ENCODE data around the gene TMED9. TPM values are rescaled to one million over a fixed set of nuclear protein-coding genes. Genes with fewer than 3 reads are reported as not detected.

TMED9 gene
- total RNA-seq, 1 donor from 2014 or later, result 290 TPM

DNA sequence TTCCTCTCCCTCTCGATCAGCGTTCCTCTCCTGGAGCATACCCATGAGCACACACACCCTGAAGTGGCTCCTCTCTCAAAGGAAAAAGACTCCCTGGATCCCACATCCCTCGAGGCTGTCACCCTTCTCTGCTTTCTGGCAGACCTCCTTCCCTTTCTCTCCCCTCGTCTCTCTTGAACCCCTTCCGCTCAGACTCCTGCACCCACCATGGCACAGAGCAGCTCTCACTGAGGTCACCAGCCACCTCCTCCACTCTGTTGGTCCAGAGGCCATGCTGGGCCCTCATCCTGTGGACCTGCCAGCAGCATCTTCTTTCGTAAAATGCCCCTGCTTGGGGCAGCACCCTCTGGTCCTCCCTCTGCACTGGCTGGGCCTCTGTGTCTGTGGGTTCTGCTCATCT, 13.7 kb downstream of the TMED9 start:
- Mint-ChIP-seq H3K27ac (ENCODE audit: unreplicated experiment) (no peak overlapping the region), H3K4me3 (ENCODE audit: unreplicated experiment) (no peak overlapping the region), H3K4me1 (ENCODE audit: low read depth) (peaks cover 27% of the 10 kb centered on the region), H3K9me3 (ENCODE audit: low read depth) (no peaks in the 10 kb centered on the region), H3K27me3 (ENCODE audit: low read depth) (no peaks in the 10 kb centered on the region), H3K36me3 (ENCODE audit: low read depth) (peaks cover 3% of the 10 kb centered on the region)
- TF ChIP-seq, protein P1, sequence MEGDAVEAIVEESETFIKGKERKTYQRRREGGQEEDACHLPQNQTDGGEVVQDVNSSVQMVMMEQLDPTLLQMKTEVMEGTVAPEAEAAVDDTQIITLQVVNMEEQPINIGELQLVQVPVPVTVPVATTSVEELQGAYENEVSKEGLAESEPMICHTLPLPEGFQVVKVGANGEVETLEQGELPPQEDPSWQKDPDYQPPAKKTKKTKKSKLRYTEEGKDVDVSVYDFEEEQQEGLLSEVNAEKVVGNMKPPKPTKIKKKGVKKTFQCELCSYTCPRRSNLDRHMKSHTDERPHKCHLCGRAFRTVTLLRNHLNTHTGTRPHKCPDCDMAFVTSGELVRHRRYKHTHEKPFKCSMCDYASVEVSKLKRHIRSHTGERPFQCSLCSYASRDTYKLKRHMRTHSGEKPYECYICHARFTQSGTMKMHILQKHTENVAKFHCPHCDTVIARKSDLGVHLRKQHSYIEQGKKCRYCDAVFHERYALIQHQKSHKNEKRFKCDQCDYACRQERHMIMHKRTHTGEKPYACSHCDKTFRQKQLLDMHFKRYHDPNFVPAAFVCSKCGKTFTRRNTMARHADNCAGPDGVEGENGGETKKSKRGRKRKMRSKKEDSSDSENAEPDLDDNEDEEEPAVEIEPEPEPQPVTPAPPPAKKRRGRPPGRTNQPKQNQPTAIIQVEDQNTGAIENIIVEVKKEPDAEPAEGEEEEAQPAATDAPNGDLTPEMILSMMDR (IDR thresholded peaks at IDR 0.05), result no peak
- no peak for DNase-seq (ENCODE audit: low spot score)

DNA sequence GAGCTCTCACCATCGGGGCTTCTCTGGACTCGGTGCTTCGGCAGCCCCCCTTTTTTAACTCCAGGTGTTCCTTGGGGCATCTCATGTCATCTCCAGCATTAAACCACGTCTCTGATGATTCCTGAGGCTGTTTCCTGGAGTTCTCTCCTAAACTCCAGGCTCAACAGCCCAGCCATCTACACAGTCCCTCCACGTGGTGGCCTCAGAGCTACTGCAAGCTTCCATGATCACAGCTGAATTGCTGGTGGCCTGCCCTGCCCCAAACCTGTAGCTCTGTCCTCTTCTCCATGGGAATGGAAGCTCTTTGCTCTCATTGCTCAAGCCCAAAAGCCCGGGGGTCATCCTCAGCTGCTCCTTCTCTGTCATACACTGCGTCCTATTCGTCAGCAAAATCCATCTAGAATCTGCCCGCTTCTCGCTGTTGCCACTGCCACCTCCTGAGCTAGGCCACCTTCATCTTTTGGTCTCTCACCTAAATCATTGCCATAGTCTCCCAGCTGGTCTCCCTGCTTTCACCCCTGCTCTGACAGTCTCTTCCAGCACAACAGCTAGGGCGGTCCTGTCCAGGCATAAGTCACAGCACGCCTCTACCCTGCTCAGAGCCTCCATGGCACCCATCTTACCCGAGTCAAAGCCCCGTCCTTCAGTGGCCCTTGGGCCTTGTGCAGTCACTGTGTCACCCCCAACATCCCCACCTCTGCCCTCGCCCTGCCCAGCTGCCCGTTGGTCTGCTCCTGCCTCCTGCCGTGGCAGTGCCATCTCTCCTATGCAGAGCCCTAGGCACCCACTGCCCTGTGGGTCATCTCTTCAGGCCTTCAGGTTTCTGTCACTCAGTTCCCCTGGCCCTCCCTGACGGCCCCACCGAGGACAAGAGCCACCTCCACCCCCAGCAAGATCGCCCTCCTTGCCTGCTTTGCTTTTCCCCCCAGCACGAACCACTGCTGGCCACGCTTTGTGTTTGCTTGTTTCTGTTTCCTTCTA, 14.4 kb downstream of the TMED9 start:
- Mint-ChIP-seq H3K36me3 (ENCODE audit: low read depth) (peaks cover 3% of the 10 kb centered on the region), H3K27me3 (ENCODE audit: low read depth) (no peaks in the 10 kb centered on the region), H3K4me1 (ENCODE audit: low read depth) (peaks cover 20% of the 10 kb centered on the region), H3K9me3 (ENCODE audit: low read depth) (no peaks in the 10 kb centered on the region), H3K4me3 (ENCODE audit: unreplicated experiment) (no peak overlapping the region), H3K27ac (ENCODE audit: unreplicated experiment) (no peak overlapping the region)
- TF ChIP-seq, protein P1 (IDR thresholded peaks at IDR 0.05), result no peak
- peak; percentile 92 for DNase-seq (ENCODE audit: low spot score)

DNA sequence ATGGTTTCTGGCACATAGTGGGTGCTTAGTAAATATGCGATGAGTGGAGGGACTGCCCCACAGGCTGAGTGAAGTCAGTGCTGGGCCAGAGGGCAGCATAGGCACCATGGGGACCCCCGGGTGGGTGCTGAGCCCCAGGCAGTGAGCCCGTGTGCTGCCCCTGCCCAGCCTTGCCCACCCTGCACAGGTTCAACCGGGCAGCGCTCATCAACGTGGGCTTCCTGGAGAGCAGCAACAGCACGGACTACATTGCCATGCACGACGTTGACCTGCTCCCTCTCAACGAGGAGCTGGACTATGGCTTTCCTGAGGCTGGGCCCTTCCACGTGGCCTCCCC, 15.1 kb downstream of the TMED9 start:
- TF ChIP-seq, protein P1 (IDR thresholded peaks at IDR 0.05), result no peak
- DNase-seq (ENCODE audit: low spot score), result peak; percentile 88
- H3K4me1 Mint-ChIP-seq (ENCODE audit: low read depth), result peaks cover 17% of the 10 kb centered on the region
- no peak overlapping the region for H3K27ac Mint-ChIP-seq (ENCODE audit: unreplicated experiment)
- no peaks in the 10 kb centered on the region for H3K9me3 Mint-ChIP-seq (ENCODE audit: low read depth)
- peaks cover 3% of the 10 kb centered on the region for H3K36me3 Mint-ChIP-seq (ENCODE audit: low read depth)
- H3K4me3 Mint-ChIP-seq (ENCODE audit: unreplicated experiment), result no peak overlapping the region
- no peaks in the 10 kb centered on the region for H3K27me3 Mint-ChIP-seq (ENCODE audit: low read depth)

DNA sequence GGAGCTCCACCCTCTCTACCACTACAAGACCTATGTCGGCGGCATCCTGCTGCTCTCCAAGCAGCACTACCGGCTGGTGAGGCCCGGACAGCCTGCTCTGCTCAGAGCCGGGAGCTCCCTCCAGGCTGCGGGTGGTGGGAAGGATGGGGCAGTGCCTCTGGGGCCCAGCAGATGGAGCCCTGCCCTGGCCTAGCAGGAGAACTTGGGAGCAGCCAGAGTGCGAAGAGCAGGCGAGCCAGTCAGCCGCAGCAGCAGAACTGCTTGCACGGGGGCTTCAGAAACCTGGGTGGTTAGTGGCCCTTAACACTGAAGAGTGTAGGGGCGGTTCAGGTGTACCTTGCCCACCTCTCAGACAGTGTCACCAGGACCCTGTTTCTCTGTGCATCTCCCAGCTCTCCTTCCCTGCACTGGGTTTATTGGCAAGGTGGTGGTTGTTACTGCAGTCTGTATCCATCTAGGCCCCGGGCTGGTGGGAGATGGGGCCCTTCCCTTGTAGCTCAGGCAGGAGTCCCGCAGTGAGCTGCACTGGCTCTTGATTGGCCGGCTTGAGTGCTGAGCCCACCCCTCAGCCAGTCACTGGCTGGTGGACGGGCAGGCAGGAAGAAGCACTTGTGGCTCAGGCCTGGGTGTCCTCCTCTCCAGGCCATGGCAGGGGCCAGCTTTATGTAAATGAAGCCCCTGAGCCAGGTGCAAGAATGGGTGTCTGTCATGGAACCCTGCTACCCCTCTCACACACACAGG, 15.6 kb downstream of the TMED9 start:
- H3K27me3 Mint-ChIP-seq (ENCODE audit: low read depth), result no peaks in the 10 kb centered on the region
- no peaks in the 10 kb centered on the region for H3K9me3 Mint-ChIP-seq (ENCODE audit: low read depth)
- DNase-seq (ENCODE audit: low spot score), result peak; percentile 96
- H3K4me3 Mint-ChIP-seq (ENCODE audit: unreplicated experiment), result no peak overlapping the region
- peaks cover 3% of the 10 kb centered on the region for H3K36me3 Mint-ChIP-seq (ENCODE audit: low read depth)
- H3K4me1 Mint-ChIP-seq (ENCODE audit: low read depth), result peaks cover 17% of the 10 kb centered on the region
- H3K27ac Mint-ChIP-seq (ENCODE audit: unreplicated experiment), result no peak overlapping the region
- TF ChIP-seq, protein P1 (IDR thresholded peaks at IDR 0.05), result peak; percentile 96

Data from chondrocyte (in vitro differentiated cells).